Trophoblast cell (in vitro differentiated cells and primary cell): ENCODE data around the gene CLEC4M.
"Not testable (repeated sequence)": the region's sequence is repeated elsewhere in the genome, so short reads cannot be mapped to it uniquely, and the experiment has no call there.

ENCODE experiments used
- DNase-seq, 2 donors: peaks; one replicate each; pipeline ENCODE4 v3.0.0-alpha.2; 2016
- H2AFZ ChIP-seq: 2 replicates; pipeline ENCODE4 v1.6.1; 2013; ENCODE audit warnings: low read length, moderate library complexity, mild to moderate bottlenecking; ENCODE audit not compliant: insufficient read depth, poor library complexity
- H2AK5ac ChIP-seq: 2 replicates; pipeline ENCODE4 v1.6.1; 2013; ENCODE audit warnings: mild to moderate bottlenecking, low read length
- H2BK120ac ChIP-seq: 2 replicates; pipeline ENCODE4 v1.6.1; 2013; ENCODE audit warnings: low read length, mild to moderate bottlenecking, moderate library complexity; ENCODE audit not compliant: insufficient read depth, poor library complexity
- H2BK12ac ChIP-seq: 2 replicates; pipeline ENCODE4 v1.6.1; 2013; ENCODE audit warnings: mild to moderate bottlenecking, low read length, moderate library complexity
- H2BK5ac ChIP-seq: 2 replicates; pipeline ENCODE4 v1.6.1; 2013; ENCODE audit warnings: low read length, low read depth, moderate library complexity, mild to moderate bottlenecking; ENCODE audit not compliant: poor library complexity
- H3K14ac ChIP-seq: 2 replicates; pipeline ENCODE4 v1.6.1; 2013; ENCODE audit warnings: mild to moderate bottlenecking, low read length
- H3K18ac ChIP-seq: 2 replicates; pipeline ENCODE4 v1.6.1; 2013; ENCODE audit warnings: mild to moderate bottlenecking, low read length
- H3K23ac ChIP-seq: 2 replicates; pipeline ENCODE4 v1.6.1; 2013; ENCODE audit warnings: low read length
- H3K27ac ChIP-seq: 2 replicates; pipeline ENCODE4 v1.5.1; 2013; ENCODE audit warnings: low read depth, mild to moderate bottlenecking, inconsistent platforms, low read length, moderate library complexity
- H3K27me3 ChIP-seq: 2 replicates; pipeline ENCODE4 v1.6.1; 2013; ENCODE audit warnings: inconsistent platforms, mild to moderate bottlenecking, low read length, moderate library complexity; ENCODE audit not compliant: insufficient read depth
- H3K36me3 ChIP-seq, 2 experiments: 1 replicate in 1 of 2; 2 replicates in 1 of 2; pipeline ENCODE4 v1.6.1; 2013; ENCODE audit warnings: low read length in 2 of 2, mild to moderate bottlenecking in 2 of 2, moderate library complexity in 1 of 2; ENCODE audit not compliant: insufficient read depth in 2 of 2, control insufficient read depth in 1 of 2
- H3K4ac ChIP-seq: 2 replicates; pipeline ENCODE4 v1.6.1; 2013; ENCODE audit warnings: low read depth, mild to moderate bottlenecking, low read length, moderate library complexity
- H3K4me1 ChIP-seq, 2 experiments: 1 replicate in 1 of 2; 2 replicates in 1 of 2; pipeline ENCODE4 v1.6.1; 2013; ENCODE audit warnings: low read length in 2 of 2, mild to moderate bottlenecking in 2 of 2, moderate library complexity in 1 of 2; ENCODE audit not compliant: insufficient read depth in 2 of 2, control insufficient read depth in 1 of 2
- H3K4me2 ChIP-seq: 2 replicates; pipeline ENCODE4 v1.6.1; 2013; ENCODE audit warnings: inconsistent platforms, mild to moderate bottlenecking, low read length, moderate library complexity
- H3K4me3 ChIP-seq: 2 replicates; pipeline ENCODE4 v1.5.1; 2013; ENCODE audit warnings: mild to moderate bottlenecking, low read depth, low read length, inconsistent platforms
- H3K79me1 ChIP-seq: one replicate; pipeline ENCODE4 v1.6.1; 2013; ENCODE audit warnings: low read length
- H3K79me2 ChIP-seq: 2 replicates; pipeline ENCODE4 v1.6.1; 2013; ENCODE audit warnings: low read length, mild to moderate bottlenecking; ENCODE audit not compliant: control insufficient read depth, insufficient read depth, poor library complexity
- H3K9ac ChIP-seq: 2 replicates; pipeline ENCODE4 v1.6.1; 2013; ENCODE audit warnings: mild to moderate bottlenecking, low read length
- H3K9me3 ChIP-seq: 2 replicates; pipeline ENCODE4 v1.6.1; 2013; ENCODE audit warnings: low read depth, mild to moderate bottlenecking, control low read depth, inconsistent platforms, low read length; ENCODE audit not compliant: insufficient read depth
- H4K12ac ChIP-seq: 2 replicates; pipeline ENCODE4 v1.6.1; 2013; ENCODE audit warnings: low read depth, mild to moderate bottlenecking, low read length, moderate library complexity
- H4K8ac ChIP-seq: 2 replicates; pipeline ENCODE4 v1.6.1; 2013; ENCODE audit warnings: low read depth, mild to moderate bottlenecking, low read length, moderate library complexity
- H4K91ac ChIP-seq: one replicate; pipeline ENCODE4 v1.6.1; 2013; ENCODE audit warnings: low read depth, mild to moderate bottlenecking, low read length, moderate library complexity
- WGBS: extraction: QIAGEN DNeasy Blood & Tissue Kit; methylation state at CpG from one replicate; pipeline ENCODE4 v1.1.7; 2013; ENCODE audit warnings: missing lambda C conversion rate; ENCODE audit not compliant: insufficient read length, insufficient coverage; ENCODE audit errors: extremely low coverage; 5-methylcytosine and 5-hydroxymethylcytosine counted together

The CLEC4M gene

DNA sequence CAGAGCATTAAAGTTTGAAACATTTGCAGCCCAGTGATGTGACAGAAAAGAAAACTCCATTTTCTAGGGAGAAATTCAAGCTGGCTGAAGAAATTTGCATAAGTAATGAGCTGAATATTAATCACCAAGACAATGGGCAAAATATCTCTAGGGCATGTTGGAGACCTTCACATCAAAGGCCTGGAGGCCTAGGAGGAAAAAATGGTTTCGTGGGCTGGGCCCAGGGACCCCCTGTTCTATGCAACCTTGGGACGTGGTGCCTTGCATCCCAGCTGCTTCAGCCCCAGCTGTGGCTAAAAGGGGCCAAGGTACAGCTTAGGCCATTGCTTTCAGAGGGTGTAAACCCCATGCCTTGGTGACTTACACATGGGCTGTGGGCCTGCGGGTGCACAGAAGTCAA is 5.7 kb upstream of the CLEC4M start:
- no peak overlapping the region for H2BK120ac ChIP-seq
- H3K79me1 ChIP-seq, result no peaks in the 10 kb centered on the region
- H3K9me3 ChIP-seq, result peaks cover 16% of the 10 kb centered on the region
- no peaks in the 10 kb centered on the region for H3K4me1 ChIP-seq
- no peak overlapping the region for H2BK12ac ChIP-seq
- H2AFZ ChIP-seq, result no peak overlapping the region
- no peak overlapping the region for H3K18ac ChIP-seq
- H4K8ac ChIP-seq, result no peak overlapping the region
- no peak overlapping the region for H2AK5ac ChIP-seq
- no CpG with 5 or more reads among the region's 3 CpGs for WGBS
- H3K4me2 ChIP-seq, result no peak overlapping the region
- no peaks in the 10 kb centered on the region for H3K79me2 ChIP-seq
- H3K36me3 ChIP-seq, result no peaks in the 10 kb centered on the region
- H3K27ac ChIP-seq, result no peak overlapping the region
- H3K14ac ChIP-seq, result no peak overlapping the region
- H3K27me3 ChIP-seq, result no peaks in the 10 kb centered on the region
- H3K9ac ChIP-seq, result no peak overlapping the region
- no peak overlapping the region for H2BK5ac ChIP-seq
- no peak overlapping the region for H3K4ac ChIP-seq
- DNase-seq, result no peak
- H3K4me3 ChIP-seq, result peak overlapping the region; percentile 44
- no peak overlapping the region for H3K23ac ChIP-seq
- H4K91ac ChIP-seq, result no peak overlapping the region
- H4K12ac ChIP-seq, result no peak overlapping the region

DNA sequence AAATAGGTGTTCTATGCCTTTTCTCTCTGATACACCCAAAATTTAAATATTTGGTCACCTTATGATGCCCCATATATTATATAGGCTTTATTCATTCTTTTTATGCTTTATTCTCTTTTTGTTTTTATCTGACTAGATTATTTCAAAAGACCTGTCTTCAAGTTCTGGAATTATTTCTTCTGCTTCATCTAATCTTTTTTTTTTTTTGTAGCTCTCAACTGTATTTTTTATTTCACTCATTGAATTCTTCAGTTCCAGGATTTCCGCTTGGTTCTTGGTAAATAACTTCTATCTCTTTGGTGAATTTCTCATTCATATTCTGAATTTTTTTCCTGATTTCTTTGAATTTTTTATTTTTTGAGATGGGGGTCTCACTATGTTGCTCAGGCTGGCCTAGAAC is 3.9 kb upstream of the CLEC4M start:
- H3K9me3 ChIP-seq, result peaks cover 17% of the 10 kb centered on the region
- no peak overlapping the region for H3K9ac ChIP-seq
- no peak overlapping the region for H4K8ac ChIP-seq
- H3K23ac ChIP-seq, result no peak overlapping the region
- no peak overlapping the region for H3K4me2 ChIP-seq
- no peak overlapping the region for H2AK5ac ChIP-seq
- no peak overlapping the region for H4K12ac ChIP-seq
- H3K27me3 ChIP-seq, result no peaks in the 10 kb centered on the region
- H2BK5ac ChIP-seq, result no peak overlapping the region
- H3K79me1 ChIP-seq, result no peaks in the 10 kb centered on the region
- H3K4ac ChIP-seq, result no peak overlapping the region
- H3K14ac ChIP-seq, result no peak overlapping the region
- H3K4me1 ChIP-seq, result no peaks in the 10 kb centered on the region
- no peak for DNase-seq
- H4K91ac ChIP-seq, result no peak overlapping the region
- no peak overlapping the region for H2BK12ac ChIP-seq
- H2AFZ ChIP-seq, result no peak overlapping the region
- no peak overlapping the region for H3K27ac ChIP-seq
- H2BK120ac ChIP-seq, result no peak overlapping the region
- no CpG with 5 or more reads among the region's 1 CpG for WGBS
- H3K4me3 ChIP-seq, result no peak overlapping the region
- no peaks in the 10 kb centered on the region for H3K79me2 ChIP-seq
- H3K18ac ChIP-seq, result no peak overlapping the region
- no peaks in the 10 kb centered on the region for H3K36me3 ChIP-seq

DNA sequence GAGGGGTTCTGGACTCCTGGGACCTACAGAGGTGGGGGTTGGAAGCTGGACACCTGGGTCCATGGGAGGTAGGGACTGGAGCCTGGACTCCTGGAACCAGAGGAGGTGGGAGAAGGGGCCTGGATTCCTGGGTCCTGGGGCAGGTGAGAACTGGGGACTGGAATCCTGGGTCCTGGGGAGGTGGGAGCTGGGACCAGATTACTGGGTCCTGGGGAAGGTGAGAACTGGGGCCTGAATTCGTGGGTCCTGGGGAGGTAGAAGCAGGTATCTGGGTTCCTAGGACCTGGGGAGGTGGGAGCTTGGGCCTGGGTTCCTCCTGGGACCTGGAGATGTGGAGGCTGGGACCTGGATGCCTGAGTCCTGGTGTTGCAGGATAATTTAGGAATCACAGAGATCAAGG is 653 bp downstream of the CLEC4M start:
- WGBS, result no CpG with 5 or more reads among the region's 1 CpG
- Histone ChIP-seq H3K14ac (no peak overlapping the region), H3K4ac (no peak overlapping the region), H3K36me3 (no peaks in the 10 kb centered on the region), H2BK5ac (no peak overlapping the region), H2BK120ac (no peak overlapping the region), H4K12ac (no peak overlapping the region), H3K23ac (no peak overlapping the region), H4K8ac (no peak overlapping the region), H3K9me3 (peaks cover 10% of the 10 kb centered on the region), H3K27ac (no peak overlapping the region), H3K4me1 (no peaks in the 10 kb centered on the region), H3K79me2 (no peaks in the 10 kb centered on the region), H2AFZ (no peak overlapping the region), H3K27me3 (no peaks in the 10 kb centered on the region), H3K79me1 (no peaks in the 10 kb centered on the region), H3K4me2 (no peak overlapping the region), H2AK5ac (no peak overlapping the region), H3K4me3 (no peak overlapping the region), H4K91ac (peak overlapping the region; percentile 18), H3K18ac (no peak overlapping the region), H2BK12ac (peak overlapping the region; percentile 33), H3K9ac (no peak overlapping the region)
- DNase-seq, result no peak

DNA sequence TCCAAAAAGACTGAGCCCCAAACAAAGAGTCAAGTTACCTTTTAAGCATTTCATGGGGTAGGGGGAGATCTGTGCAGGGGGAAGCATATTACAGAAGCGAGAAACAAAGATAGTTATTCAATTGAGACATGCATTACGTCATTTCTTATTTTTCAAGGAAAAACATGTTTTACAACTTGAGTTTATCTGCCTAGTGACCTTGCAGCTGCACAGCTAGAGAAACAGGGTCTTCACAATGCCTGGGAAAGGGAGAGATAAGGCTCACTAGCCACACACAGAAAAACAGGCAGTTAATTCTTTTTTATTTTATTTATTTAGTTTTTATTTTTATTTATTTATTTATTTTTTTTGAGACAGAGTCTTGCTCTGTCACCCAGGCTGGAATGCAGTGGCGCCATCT is 1.1 kb downstream of the CLEC4M start:
- not testable (repeated sequence) for H3K14ac ChIP-seq, H3K9me3 ChIP-seq, H2BK120ac ChIP-seq, H4K8ac ChIP-seq, H2BK12ac ChIP-seq, H3K18ac ChIP-seq, H3K27me3 ChIP-seq, H4K91ac ChIP-seq, H2BK5ac ChIP-seq, H3K79me2 ChIP-seq, H3K23ac ChIP-seq, H3K79me1 ChIP-seq, H3K27ac ChIP-seq, H4K12ac ChIP-seq, H3K4me3 ChIP-seq, H3K9ac ChIP-seq, H3K4ac ChIP-seq, H3K4me2 ChIP-seq, H2AFZ ChIP-seq, H3K36me3 ChIP-seq, H3K4me1 ChIP-seq, H2AK5ac ChIP-seq
- WGBS, result no CpG with 5 or more reads among the region's 3 CpGs
- DNase-seq, result peak in 1 of 2 donors; percentile 41
